ENCODE results near the gene PTCD3.

DNA sequence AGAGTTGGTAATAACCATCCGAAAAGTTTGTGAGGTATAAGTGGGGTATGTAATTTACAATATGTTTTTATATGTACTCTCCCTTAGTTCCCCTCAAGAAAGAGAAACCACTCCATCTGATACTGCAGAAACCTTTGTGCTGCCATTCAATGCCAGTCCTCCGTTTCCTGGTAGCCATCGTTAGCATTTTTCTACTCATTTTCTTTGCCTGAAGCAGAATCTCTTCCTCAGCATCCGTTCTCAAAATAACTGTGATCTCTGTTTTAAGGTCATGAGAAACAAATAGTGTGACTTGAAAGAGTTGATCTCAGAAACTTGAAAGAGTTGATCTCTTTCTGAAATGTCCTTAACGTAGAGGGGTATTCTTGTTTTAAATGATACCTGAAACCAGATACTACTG lies 996 bp downstream of the PTCD3 start:
- TF ChIP-seq, protein P1, sequence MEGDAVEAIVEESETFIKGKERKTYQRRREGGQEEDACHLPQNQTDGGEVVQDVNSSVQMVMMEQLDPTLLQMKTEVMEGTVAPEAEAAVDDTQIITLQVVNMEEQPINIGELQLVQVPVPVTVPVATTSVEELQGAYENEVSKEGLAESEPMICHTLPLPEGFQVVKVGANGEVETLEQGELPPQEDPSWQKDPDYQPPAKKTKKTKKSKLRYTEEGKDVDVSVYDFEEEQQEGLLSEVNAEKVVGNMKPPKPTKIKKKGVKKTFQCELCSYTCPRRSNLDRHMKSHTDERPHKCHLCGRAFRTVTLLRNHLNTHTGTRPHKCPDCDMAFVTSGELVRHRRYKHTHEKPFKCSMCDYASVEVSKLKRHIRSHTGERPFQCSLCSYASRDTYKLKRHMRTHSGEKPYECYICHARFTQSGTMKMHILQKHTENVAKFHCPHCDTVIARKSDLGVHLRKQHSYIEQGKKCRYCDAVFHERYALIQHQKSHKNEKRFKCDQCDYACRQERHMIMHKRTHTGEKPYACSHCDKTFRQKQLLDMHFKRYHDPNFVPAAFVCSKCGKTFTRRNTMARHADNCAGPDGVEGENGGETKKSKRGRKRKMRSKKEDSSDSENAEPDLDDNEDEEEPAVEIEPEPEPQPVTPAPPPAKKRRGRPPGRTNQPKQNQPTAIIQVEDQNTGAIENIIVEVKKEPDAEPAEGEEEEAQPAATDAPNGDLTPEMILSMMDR (optimal IDR thresholded peaks at IDR 0.05 in 1 of 3, IDR thresholded peaks at IDR 0.05 in 1 of 3, conservative IDR thresholded peaks at IDR 0.05 in 1 of 3; ENCODE audit: extremely low read depth in 1 of 3, insufficient read depth in 2 of 3, low read length in 3 of 3), result no peak
- TF ChIP-seq EZH2 (IDR thresholded peaks at IDR 0.05; ENCODE audit: low read length), result no peak

Measured in keratinocyte (primary cell).